Sigmoid colon (tissue), 3 donors: Measurements from ENCODE around the gene IFNG.

Experiments used
- CTCF ChIP-seq, 4 experiments: fragments of 450-650 bp in 3 of 4; fragments of 200-600 bp in 1 of 4; IDR thresholded peaks; one replicate each; pipeline ENCODE4 v1.5.1; 2016 to 2019; ENCODE audit warnings: antibody characterized with exemption in 4 of 4, mild to moderate bottlenecking in 3 of 4, moderate library complexity in 2 of 4
- POLR2A ChIP-seq, 2 donors: fragments of 450-650 bp; IDR thresholded peaks; one replicate each; pipeline ENCODE4 v1.6.1; 2016; ENCODE audit warnings: antibody characterized with exemption in 2 of 2, mild to moderate bottlenecking in 2 of 2, moderate library complexity in 2 of 2

- TF ChIP-seq POLR2A (IDR thresholded peaks at IDR 0.05) (no peak), CTCF (IDR thresholded peaks at IDR 0.05) (no peak)
Measured at GRCh38 chr12:68119724-68120211, 39.8 kb downstream of the IFNG start.
